HG02938 (cell line): ENCODE data around the gene TMEM115.
A peak's percentile ranks its signal among the peaks of the same experiment; 100 is the strongest.

Source experiments
- ATAC-seq: cut with Tn5 transposase; IDR thresholded peaks from one replicate; pipeline ENCODE4 v1.9.1; 2021; ENCODE audit warnings: mild to moderate bottlenecking, moderate library complexity; ENCODE audit not compliant: unreplicated experiment

The TMEM115 gene

GRCh38 chr3:50358911-50359759, at the start of gene TMEM115:
Gene TMEM115 (minus strand): TSS chr3:50359521. CDS start chr3:50359063, 458 bp downstream.
- peak; percentile 97 for ATAC-seq

DNA sequence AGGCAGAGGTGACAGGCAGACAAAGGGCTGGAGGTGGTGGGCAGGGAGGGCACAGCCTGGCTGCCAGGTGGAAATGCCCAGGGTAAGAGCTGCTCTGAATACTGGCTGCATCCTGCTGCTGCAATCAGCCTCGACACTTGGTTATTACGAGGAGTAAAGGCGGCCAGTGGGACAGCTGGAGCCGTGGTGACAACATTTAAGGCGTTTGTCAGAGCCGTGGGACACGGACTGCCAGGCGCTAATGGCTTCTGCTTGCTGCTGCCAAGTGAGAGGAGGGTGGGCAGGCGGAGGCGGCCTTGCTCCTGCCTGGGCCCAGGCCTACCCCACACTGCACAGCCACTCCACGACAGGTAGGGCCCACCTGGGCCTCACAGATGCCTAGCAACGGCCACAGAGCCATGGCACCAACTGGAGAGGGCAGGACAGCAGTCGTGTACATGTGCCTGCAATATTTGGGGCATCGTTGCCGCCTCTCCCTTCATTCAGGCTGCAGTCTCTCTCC, 49.2 kb upstream of the TMEM115 start:
- ATAC-seq: no peak

DNA sequence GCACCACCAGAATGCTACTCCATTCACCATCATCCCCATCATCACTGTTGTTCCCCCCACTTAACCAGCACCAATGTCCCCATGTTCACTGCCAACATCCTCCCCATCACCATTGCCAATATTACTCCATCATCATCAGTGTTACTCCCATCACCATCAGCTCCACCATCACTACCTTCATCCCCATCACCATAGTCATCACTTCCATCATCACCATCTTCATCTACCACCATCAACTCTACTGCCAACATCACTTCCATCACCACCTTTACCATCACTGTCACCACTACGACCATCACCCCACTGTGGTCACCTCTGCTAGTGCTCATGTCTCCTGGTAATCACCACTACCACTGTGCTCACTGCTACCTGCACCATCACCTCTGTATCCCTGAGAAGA, 47.2 kb upstream of the TMEM115 start:
- no peak for ATAC-seq

GRCh38 chr3:50405249-50405648, 45.9 kb upstream of the TMEM115 start:
- ATAC-seq: no peak

GRCh38 chr3:50401978-50402595, 42.8 kb upstream of the TMEM115 start:
- ATAC-seq: no peak

DNA sequence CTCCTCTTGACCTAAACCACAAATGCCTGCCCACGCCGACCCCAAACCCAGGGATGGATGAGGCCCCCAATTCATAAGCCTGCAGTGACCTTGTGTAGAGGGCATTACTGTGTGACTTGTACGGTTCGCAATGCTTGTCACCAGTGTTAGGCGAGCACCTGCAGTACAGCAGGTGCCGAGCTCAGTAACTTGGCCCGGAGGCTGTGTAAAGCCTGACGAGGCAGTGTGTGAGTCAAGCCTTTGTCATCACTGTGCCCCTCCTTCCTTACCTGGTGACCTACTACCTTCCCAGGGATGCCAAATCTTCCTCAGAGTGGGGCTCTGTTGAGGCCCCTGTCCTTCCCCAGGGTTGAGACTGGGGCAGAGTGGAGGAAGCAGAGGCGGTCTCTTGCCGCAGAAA, 37.2 kb upstream of the TMEM115 start:
- no peak for ATAC-seq

DNA sequence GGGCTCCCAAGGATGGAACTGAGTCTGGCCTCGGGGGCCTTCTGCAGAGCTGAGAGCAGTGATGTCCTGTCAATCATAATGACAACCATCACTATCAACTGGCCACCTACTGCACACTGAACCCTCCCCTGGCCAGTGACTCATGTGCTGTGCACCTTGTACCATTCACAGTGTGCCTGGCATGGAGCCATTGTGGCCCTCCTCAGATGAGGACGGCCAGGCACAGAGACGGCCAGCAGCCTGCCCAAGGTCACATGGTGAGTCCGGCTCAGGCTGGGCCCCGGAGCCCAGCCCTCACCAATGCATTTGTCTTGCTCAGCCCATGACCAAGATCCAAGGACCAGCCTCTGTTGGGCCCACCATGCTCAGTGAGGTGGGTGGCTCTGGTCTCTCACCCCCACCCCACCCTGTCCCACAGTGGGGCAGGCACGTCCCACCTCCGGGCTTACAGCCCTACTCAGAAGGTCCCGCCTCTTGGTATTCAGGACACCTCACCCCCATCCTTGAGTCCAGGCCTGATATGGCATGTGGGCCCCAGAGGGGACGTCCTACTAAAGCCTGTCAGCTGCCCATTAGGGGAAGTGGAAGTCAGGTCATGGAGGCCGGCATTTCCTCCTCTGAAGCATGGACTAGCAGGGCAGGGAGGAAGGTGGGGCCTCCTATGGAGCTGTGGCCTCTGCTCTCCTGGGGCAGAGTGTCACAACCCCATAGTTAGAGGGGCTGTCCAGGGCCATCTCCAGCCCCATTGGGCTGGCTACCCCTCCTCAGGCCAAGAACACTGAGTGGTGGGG, 35.9 kb upstream of the TMEM115 start:
- ATAC-seq: no peak

GRCh38 chr3:50393061-50393460, 33.7 kb upstream of the TMEM115 start:
- no peak for ATAC-seq

- ATAC-seq: no peak
Measured at GRCh38 chr3:50392101-50392715, 32.9 kb upstream of the TMEM115 start.

GRCh38 chr3:50390508-50391224, 31.3 kb upstream of the TMEM115 start:
- no peak for ATAC-seq

GRCh38 chr3:50389414-50389767, 30.1 kb upstream of the TMEM115 start:
- ATAC-seq: no peak

- ATAC-seq: no peak
Measured at GRCh38 chr3:50388720-50389413, 29.5 kb upstream of the TMEM115 start.

DNA sequence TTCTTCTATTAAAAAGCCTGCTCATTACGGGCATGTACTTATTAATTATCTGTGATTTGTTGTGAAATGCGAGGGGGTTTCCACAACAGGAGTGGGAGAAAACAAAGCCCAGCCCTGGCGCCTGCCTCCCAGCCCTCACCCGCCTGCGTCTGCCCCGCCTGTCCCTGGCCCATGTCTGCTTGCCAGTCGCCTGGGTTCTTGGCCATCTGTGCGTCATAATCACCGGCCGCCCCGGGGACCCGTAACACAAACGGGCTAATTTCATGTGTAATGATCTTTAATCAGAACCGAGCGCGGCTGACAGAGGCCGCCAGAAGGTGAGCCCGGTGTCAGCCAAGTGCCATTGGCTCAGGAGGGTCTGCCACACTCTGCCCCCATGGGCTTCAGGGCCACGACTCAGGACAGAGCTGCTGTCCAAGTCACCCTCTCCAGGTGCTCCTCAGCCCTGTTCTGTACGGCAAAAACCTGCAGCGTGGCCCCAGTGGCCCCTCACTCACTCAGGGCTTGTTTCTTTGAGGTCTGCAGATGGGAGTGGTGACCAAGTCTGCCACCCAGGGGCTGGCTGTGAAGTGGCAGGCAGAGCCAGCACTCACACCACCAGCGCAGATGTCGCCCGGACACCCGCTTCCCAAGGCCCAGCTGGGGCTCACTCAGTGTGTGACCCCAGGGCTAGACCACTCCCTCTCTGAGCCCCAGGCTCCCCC, 28.8 kb upstream of the TMEM115 start:
- ATAC-seq: no peak

DNA sequence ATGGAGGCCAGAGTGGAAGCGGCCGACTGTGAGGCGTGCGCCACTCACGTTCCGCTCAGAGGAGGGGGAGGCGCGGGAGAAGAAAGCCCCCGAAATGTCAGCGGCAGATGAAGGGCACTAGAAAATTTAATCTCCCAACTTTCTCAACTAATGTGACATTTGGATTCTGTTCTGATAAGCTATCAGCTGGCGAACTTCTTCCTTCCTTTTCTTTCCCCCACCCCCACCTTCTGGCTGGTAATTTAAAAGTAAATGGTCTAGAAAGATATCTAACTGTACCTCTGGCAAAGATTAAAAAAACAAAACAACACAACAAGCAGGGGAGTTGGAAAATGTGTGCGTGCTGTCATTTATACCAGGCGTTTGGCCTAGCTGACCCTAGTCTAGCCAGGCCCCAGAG, 26.4 kb upstream of the TMEM115 start:
- ATAC-seq: no peak

DNA sequence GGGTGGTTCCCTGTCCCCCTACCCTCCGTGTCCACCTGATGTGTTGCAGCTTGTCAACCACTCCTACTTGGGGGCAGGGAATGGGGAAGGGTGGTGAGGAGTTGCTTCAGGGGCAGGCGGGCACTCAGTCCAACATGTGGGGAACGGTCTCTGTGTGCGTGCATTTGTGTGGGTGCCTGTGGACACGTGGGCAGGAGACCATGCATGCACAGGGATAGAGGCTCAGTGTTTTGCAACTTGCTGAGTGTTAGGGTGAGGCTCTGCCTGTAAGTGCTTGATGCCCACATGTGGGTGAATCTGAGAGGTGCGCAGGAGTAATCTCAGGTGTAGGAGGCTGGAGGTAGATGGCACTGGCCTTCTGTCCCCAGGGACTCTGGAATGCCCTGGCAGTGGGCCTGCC, 24.4 kb upstream of the TMEM115 start:
- no peak for ATAC-seq

DNA sequence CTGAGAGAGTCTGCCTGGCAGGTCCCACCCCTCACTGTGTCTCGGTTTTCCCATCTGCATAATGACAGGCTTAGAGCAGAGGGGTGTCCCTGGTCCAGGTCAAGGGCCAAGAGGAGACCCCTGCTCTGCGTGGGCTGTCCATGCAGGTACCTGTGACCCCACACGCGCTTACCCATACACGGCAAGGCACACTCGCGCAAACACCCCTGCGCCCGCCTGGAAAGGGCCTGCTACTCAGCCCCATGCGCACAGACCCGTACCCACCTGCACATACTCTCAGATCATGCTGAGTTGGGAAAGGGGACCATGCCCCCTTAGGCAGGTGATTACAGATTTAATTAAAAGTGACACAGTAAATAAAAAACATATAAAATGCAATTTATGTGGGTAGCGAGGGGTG, 23.4 kb upstream of the TMEM115 start:
- ATAC-seq: no peak

DNA sequence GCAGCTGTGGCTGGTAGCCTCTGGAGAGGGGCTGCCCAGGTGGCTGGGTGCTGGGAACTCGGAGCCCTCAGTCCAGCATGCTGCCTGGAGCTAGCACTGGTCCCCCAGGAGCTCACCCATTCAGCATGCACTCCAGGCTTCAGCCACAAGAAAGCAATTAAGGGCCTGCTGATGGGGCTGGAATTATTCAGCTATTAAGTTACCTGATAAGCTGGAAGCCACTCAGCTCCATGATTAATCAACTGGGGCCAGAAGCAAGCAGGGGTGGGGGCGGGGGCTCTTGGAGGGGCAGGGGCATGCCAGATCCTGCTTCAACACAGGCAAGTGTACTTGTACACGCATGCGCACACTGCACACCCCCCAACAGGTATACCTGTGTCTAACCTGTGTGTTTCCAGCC, 22.1 kb upstream of the TMEM115 start:
- no peak for ATAC-seq

GRCh38 chr3:50380405-50381085, 21.2 kb upstream of the TMEM115 start:
- no peak for ATAC-seq

GRCh38 chr3:50378757-50379156, 19.4 kb upstream of the TMEM115 start:
- ATAC-seq: no peak
